Breast epithelium (tissue), 3 donors: ENCODE data around the gene UBE2L3.

Experiments used
- CTCF ChIP-seq, 3 donors: fragments of 450-650 bp; IDR thresholded peaks; one replicate each; pipeline ENCODE4 v1.5.1; 2016 to 2017; ENCODE audit warnings: antibody characterized with exemption in 3 of 3, mild to moderate bottlenecking in 3 of 3, moderate library complexity in 3 of 3
- POLR2A ChIP-seq: fragments of 450-650 bp; IDR thresholded peaks from one replicate; pipeline ENCODE4 v1.6.1; 2016; ENCODE audit warnings: antibody characterized with exemption, mild to moderate bottlenecking, moderate library complexity
- POLR2AphosphoS5 ChIP-seq, 3 donors: sonication (generic); formaldehyde crosslinking; IDR thresholded peaks; one replicate each; pipeline ENCODE4 v1.6.1; 2017; ENCODE audit warnings: antibody characterized with exemption in 3 of 3

- no peak for TF ChIP-seq CTCF (IDR thresholded peaks at IDR 0.05)
- no peak for TF ChIP-seq POLR2AphosphoS5 (IDR thresholded peaks at IDR 0.05)
- no peak for TF ChIP-seq POLR2A
Observed at GRCh38 chr22:21594865-21595452, 27.4 kb downstream of the UBE2L3 start.
